HEK293 (cell line): ENCODE data around the gene TIAL1.
A peak's percentile ranks its signal among the peaks of the same experiment; 100 is the strongest.

Source experiments
- CTCF ChIA-PET: fragments of 350-600 bp; formaldehyde crosslinking; extraction: SDS; loops from one replicate; lab custom pipeline; 2021; ENCODE audit warnings: antibody characterized with exemption; lab: Yijun Ruan, JAX
- POLR2A ChIA-PET: fragments of 300-600 bp; formaldehyde crosslinking; extraction: SDS; loops from one replicate; lab custom pipeline; 2020; ENCODE audit warnings: antibody characterized with exemption, inconsistent platforms; lab: Yijun Ruan, JAX
- H3K27ac ChIP-seq: fragments of 200-500 bp; sonication (Bioruptor generic); 2 replicates; pipeline ENCODE4 v1.5.1; 2014; ENCODE audit warnings: low read depth, low read length, control low read depth, inconsistent platforms; ENCODE audit errors: extremely low read depth
- H3K36me3 ChIP-seq, 2 experiments: fragments of 200-500 bp in 1 of 2; sonication (Bioruptor generic) in 1 of 2; 1 replicate in 1 of 2; 2 replicates in 1 of 2; pipeline ENCODE4 v1.5.1; 2014 to 2017; ENCODE audit warnings: inconsistent platforms in 2 of 2, low read length in 2 of 2; ENCODE audit not compliant: control insufficient read depth in 2 of 2, insufficient read depth in 1 of 2
- H3K4me1 ChIP-seq: fragments of 200-500 bp; sonication (Bioruptor generic); 2 replicates; pipeline ENCODE4 v1.5.1; 2014; ENCODE audit warnings: mild to moderate bottlenecking, low read length, inconsistent platforms; ENCODE audit not compliant: control insufficient read depth, insufficient read depth
- H3K4me3 ChIP-seq: 2 replicates; pipeline ENCODE4 v1.5.1; 2011; ENCODE audit warnings: low read depth, mild to moderate bottlenecking, control low read depth, low read length, moderate library complexity
- H3K9me3 ChIP-seq: fragments of 200-500 bp; sonication (Bioruptor generic); 2 replicates; pipeline ENCODE4 v1.5.1; 2014; ENCODE audit warnings: low read depth, low read length, inconsistent platforms; ENCODE audit not compliant: control insufficient read depth, insufficient read depth
- EGR2 ChIP-seq: fragments of 450-650 bp; formaldehyde crosslinking; IDR thresholded peaks from 2 replicates; pipeline ENCODE4 v1.5.1; 2016; ENCODE audit warnings: low read depth, missing biosample characterization, missing genetic modification characterization
- IKZF3 ChIP-seq: fragments of 450-650 bp; IDR thresholded peaks from 2 replicates; pipeline ENCODE4 v1.5.0; 2018; ENCODE audit warnings: missing biosample characterization, mild to moderate bottlenecking, missing genetic modification characterization, moderate library complexity
- PRDM1 ChIP-seq: fragments of 450-650 bp; formaldehyde crosslinking; IDR thresholded peaks from 2 replicates; pipeline ENCODE4; 2016; ENCODE audit warnings: missing biosample characterization, missing genetic modification characterization
- PRDM2 ChIP-seq: fragments of 450-650 bp; formaldehyde crosslinking; IDR thresholded peaks from 2 replicates; pipeline ENCODE4 v1.5.1; 2016; ENCODE audit warnings: missing biosample characterization, missing genetic modification characterization, borderline replicate concordance
- REPIN1 ChIP-seq: fragments of 450-650 bp; formaldehyde crosslinking; IDR thresholded peaks from 2 replicates; pipeline ENCODE4 v1.5.1; 2017; ENCODE audit warnings: missing biosample characterization, missing genetic modification characterization, low read depth
- SETDB1 ChIP-seq: IDR thresholded peaks from one replicate; pipeline ENCODE4 v1.6.1; 2017; ENCODE audit warnings: mild to moderate bottlenecking, low read length, moderate library complexity, mixed read lengths; ENCODE audit not compliant: insufficient read length
- ZBTB10 ChIP-seq: fragments of 450-650 bp; formaldehyde crosslinking; IDR thresholded peaks from 2 replicates; pipeline ENCODE4 v1.5.1; 2016; ENCODE audit warnings: missing biosample characterization, missing genetic modification characterization
- ZBTB17 ChIP-seq: fragments of 450-650 bp; formaldehyde crosslinking; IDR thresholded peaks from 2 replicates; pipeline ENCODE4 v1.5.1; 2016; ENCODE audit warnings: missing biosample characterization, missing genetic modification characterization
- ZBTB44 ChIP-seq: fragments of 450-650 bp; IDR thresholded peaks from 2 replicates; pipeline ENCODE4 v1.5.1; 2018; ENCODE audit warnings: missing biosample characterization, mild to moderate bottlenecking, missing genetic modification characterization
- ZNF132 ChIP-seq: fragments of 450-650 bp; formaldehyde crosslinking; IDR thresholded peaks from 2 replicates; pipeline ENCODE4 v1.5.1; 2017; ENCODE audit warnings: missing biosample characterization, missing genetic modification characterization, borderline replicate concordance
- ZNF223 ChIP-seq: fragments of 450-650 bp; formaldehyde crosslinking; IDR thresholded peaks from 2 replicates; pipeline ENCODE4 v1.5.1; 2016; ENCODE audit warnings: missing biosample characterization, missing genetic modification characterization
- ZNF23 ChIP-seq: fragments of 450-650 bp; formaldehyde crosslinking; IDR thresholded peaks from 2 replicates; pipeline ENCODE4 v1.5.1; 2016; ENCODE audit warnings: missing biosample characterization, missing genetic modification characterization, borderline replicate concordance
- ZNF335 ChIP-seq: fragments of 450-650 bp; formaldehyde crosslinking; conservative IDR thresholded peaks from 2 replicates; pipeline ENCODE4 v1.5.1; 2016; ENCODE audit warnings: missing biosample characterization, missing genetic modification characterization
- ZNF366 ChIP-seq: fragments of 450-650 bp; formaldehyde crosslinking; conservative IDR thresholded peaks from 2 replicates; pipeline ENCODE4 v1.5.1; 2016; ENCODE audit warnings: missing biosample characterization, missing genetic modification characterization
- ZNF37A ChIP-seq: fragments of 450-650 bp; IDR thresholded peaks from 2 replicates; pipeline ENCODE4 v1.5.1; 2018; ENCODE audit warnings: missing biosample characterization, missing genetic modification characterization
- ZNF391 ChIP-seq: fragments of 450-650 bp; formaldehyde crosslinking; IDR thresholded peaks from 2 replicates; pipeline ENCODE4 v1.5.1; 2016; ENCODE audit warnings: low read depth, missing biosample characterization, missing genetic modification characterization, borderline replicate concordance
- ZNF416 ChIP-seq: fragments of 450-650 bp; formaldehyde crosslinking; IDR thresholded peaks from 2 replicates; pipeline ENCODE4 v1.5.1; 2016; ENCODE audit warnings: missing biosample characterization, missing genetic modification characterization
- ZNF521 ChIP-seq: fragments of 450-650 bp; formaldehyde crosslinking; IDR thresholded peaks from 2 replicates; pipeline ENCODE4 v1.5.1; 2017; ENCODE audit warnings: missing biosample characterization, mild to moderate bottlenecking, missing genetic modification characterization
- ZNF600 ChIP-seq: fragments of 450-650 bp; formaldehyde crosslinking; IDR thresholded peaks from 2 replicates; pipeline ENCODE4 v1.5.1; 2016; ENCODE audit warnings: missing biosample characterization, missing genetic modification characterization
- ZNF629 ChIP-seq: fragments of 450-650 bp; formaldehyde crosslinking; IDR thresholded peaks from 2 replicates; pipeline ENCODE4 v1.5.1; 2017; ENCODE audit warnings: missing biosample characterization, missing genetic modification characterization
- ZNF707 ChIP-seq: fragments of 450-650 bp; formaldehyde crosslinking; IDR thresholded peaks from 2 replicates; pipeline ENCODE4 v1.5.1; 2016; ENCODE audit warnings: missing biosample characterization, missing genetic modification characterization
- ZNF768 ChIP-seq: fragments of 450-650 bp; formaldehyde crosslinking; IDR thresholded peaks from 2 replicates; pipeline ENCODE4 v1.5.1; 2018; ENCODE audit warnings: missing biosample characterization, mild to moderate bottlenecking, missing genetic modification characterization
- ZNF843 ChIP-seq: fragments of 450-650 bp; formaldehyde crosslinking; IDR thresholded peaks from 2 replicates; pipeline ENCODE4 v1.5.1; 2016; ENCODE audit warnings: missing biosample characterization, missing genetic modification characterization
- ZXDB ChIP-seq: fragments of 450-650 bp; formaldehyde crosslinking; IDR thresholded peaks from 2 replicates; pipeline ENCODE4 v1.5.1; 2016; ENCODE audit warnings: missing biosample characterization, missing genetic modification characterization

The TIAL1 gene

GRCh38 chr10:119595134-119595675 lies 1.6 kb downstream of the TIAL1 start:
- 0 out of 2 replicates have a peak, but pooled peaks have one; percentile 2 for TF ChIP-seq ZXDB (tag by site-specific recombination)
- no peak for TF ChIP-seq ZBTB10 (tag by site-specific recombination)
- TF ChIP-seq ZNF629 (tag by site-specific recombination) = 0 out of 2 replicates have a peak, but pooled peaks have one; percentile 10
- peak; percentile 14; the same call in 1 of the 2 replicates for TF ChIP-seq ZNF600 (tag by site-specific recombination)
- no peak for TF ChIP-seq SETDB1
- TF ChIP-seq PRDM1 (tag by site-specific recombination) = peak; percentile 95
- TF ChIP-seq ZNF223 (tag by site-specific recombination) = no peak
- peak; percentile 60; the same call in 1 of the 2 replicates for TF ChIP-seq ZNF366 (tag by site-specific recombination)
- TF ChIP-seq ZNF391 (tag by site-specific recombination) = peak; percentile 69; the same call in 1 of the 2 replicates
- TF ChIP-seq ZBTB17 (tag by site-specific recombination) = peak; percentile 55; the same call in 1 of the 2 replicates
- ChIA-PET CTCF (interaction anchor here (0.5 to 0.7 kb wide), 2 partner anchors 446 to 491 kb away, joined by 3 read pairs; no protein-coding TSS in a partner anchor), POLR2A (interaction anchor here (0.7 to 1.9 kb wide), 6 partner anchors 53 to 278 kb away, joined by 3 to 7 read pairs (median 4); partner anchors contain the start of genes BAG3, INPP5F, MCMBP and RGS10)
- Histone ChIP-seq H3K4me3 (peak overlapping the region; percentile 81), H3K36me3 (peaks cover 13 to 15% of the 10 kb centered on the region in 2 experiments; a peak in 2 of 3 replicates), H3K4me1 (peaks cover 18% of the 10 kb centered on the region), H3K27ac (peak overlapping the region; percentile 98; the same call in 1 of the 2 replicates), H3K9me3 (no peaks in the 10 kb centered on the region)

GRCh38 chr10:119588071-119588470 lies 8.7 kb downstream of the TIAL1 start:
- POLR2A ChIA-PET = interaction anchor here (1.4 kb wide), 1 partner anchor 9 kb away, joined by 6 read pairs; the partner anchor contains the start of gene TIAL1
- H3K9me3 ChIP-seq = no peaks in the 10 kb centered on the region
- no peak overlapping the region for H3K27ac ChIP-seq
- H3K4me1 ChIP-seq = peaks cover 10% of the 10 kb centered on the region
- CTCF ChIA-PET = interaction anchor here (0.5 to 1.2 kb wide), 3 partner anchors 14 to 628 kb away, joined by 3 to 5 read pairs (median 4); no protein-coding TSS in a partner anchor
- peaks cover 46 to 54% of the 10 kb centered on the region in 2 experiments for H3K36me3 ChIP-seq
- TF ChIP-seq ZNF132 (no peak), SETDB1 (no peak), ZNF521 (no peak), ZNF37A (tag by site-specific recombination) (no peak), ZNF843 (tag by site-specific recombination) (no peak), ZNF768 (tag by site-specific recombination) (no peak), IKZF3 (tag by site-specific recombination) (no peak), ZNF23 (no peak), EGR2 (tag by site-specific recombination) (no peak), ZNF335 (tag by site-specific recombination) (no peak), ZNF707 (no peak), REPIN1 (tag by site-specific recombination) (no peak), ZBTB44 (tag by site-specific recombination) (no peak), PRDM2 (tag by site-specific recombination) (no peak), ZNF416 (tag by site-specific recombination) (no peak)
- no peak overlapping the region for H3K4me3 ChIP-seq
